K562 (cell line): ENCODE data around the gene BLTP3B. TPM values are rescaled to one million over a fixed set of nuclear protein-coding genes. Genes with fewer than 3 reads are reported as not detected.

Experiments
- BMI1 ChIP-seq: fragments of 150-350 bp; IDR thresholded peaks from 2 replicates; pipeline ENCODE4 v1.6.1; 2014; ENCODE audit warnings: low read length
- CCAR2 ChIP-seq: fragments of 200-400 bp; formaldehyde crosslinking; IDR thresholded peaks from 2 replicates; pipeline ENCODE4 v1.6.1; 2017; ENCODE audit warnings: mild to moderate bottlenecking, low read depth, low read length
- FOS ChIP-seq: IDR thresholded peaks from 3 replicates; pipeline ENCODE4 v1.6.1; 2011; ENCODE audit not compliant: insufficient read length; ENCODE audit errors: extremely low read depth
- HDAC1 ChIP-seq, 2 experiments: fragments of 450-650 bp; IDR thresholded peaks; 2 replicates each; pipeline ENCODE4 v1.6.1; 2016 to 2017; ENCODE audit warnings: inconsistent platforms in 1 of 2, mild to moderate bottlenecking in 1 of 2, moderate library complexity in 1 of 2
- NFATC3 ChIP-seq: fragments of 450-650 bp; IDR thresholded peaks from 2 replicates; pipeline ENCODE4 v1.6.1; 2017; ENCODE audit warnings: mild to moderate bottlenecking
- POLR2A ChIP-seq: fragments of 450-650 bp; conservative IDR thresholded peaks from 2 replicates; pipeline ENCODE4 v1.6.1; 2016
- POLR2AphosphoS5 ChIP-seq: IDR thresholded peaks from 2 replicates; pipeline ENCODE4 v1.6.1; 2011; ENCODE audit warnings: mild to moderate bottlenecking, low read depth, low read length, moderate library complexity; ENCODE audit not compliant: control insufficient read depth, insufficient read depth
- RAD51 ChIP-seq: fragments of 450-650 bp; IDR thresholded peaks from 2 replicates; pipeline ENCODE4 v1.7.1; 2016; ENCODE audit warnings: low read depth, mild to moderate bottlenecking, borderline replicate concordance
- SIN3A ChIP-seq, 2 experiments: fragments of 150-350 bp in 1 of 2; IDR thresholded peaks; 2 replicates each; pipeline ENCODE4 v1.6.1; 2011 to 2016; ENCODE audit warnings: borderline replicate concordance in 2 of 2, low read depth in 2 of 2, low read length in 2 of 2, mild to moderate bottlenecking in 2 of 2, moderate library complexity in 2 of 2; ENCODE audit not compliant: control insufficient read depth in 1 of 2
- SMAD1 ChIP-seq: fragments of 150-350 bp; IDR thresholded peaks from 2 replicates; pipeline ENCODE4 v1.6.1; 2014; ENCODE audit warnings: low read length, low read depth; ENCODE audit not compliant: partially characterized antibody
- TEAD4 ChIP-seq, 2 experiments: sonication (generic) in 1 of 2; formaldehyde crosslinking in 1 of 2; IDR thresholded peaks; 2 replicates each; pipeline versions ENCODE4 v1.6.1 to v1.8.0; 2012 to 2022; ENCODE audit warnings: borderline replicate concordance in 1 of 2, inconsistent platforms in 1 of 2, low read length in 1 of 2, mild to moderate bottlenecking in 1 of 2, missing genetic modification reagents in 1 of 2
- ZNF766 ChIP-seq: fragments of 200-800 bp; sonication (Bioruptor generic); conservative IDR thresholded peaks from 2 replicates; pipeline ENCODE4 v1.6.1; 2016; ENCODE audit warnings: missing genetic modification characterization, missing compliant biosample characterization
- polyA plus RNA-seq, 8 experiments: library from polyadenylated mRNA; depleted of rRNA in 4 of 8; stranded (reverse) in 5 of 8; unstranded in 3 of 8; fragments of >200 nt; fragmentation: Nextera tagmentation in 2 of 8; fragmentation: Illumina TruSeq in 1 of 8; extraction: Ambion mirVana in 2 of 8; extraction: Trizol in 1 of 8; gene quantifications; 2 replicates each; pipeline versions ENCODE4 v1.2.1 to v1.2.3, GENCODE V29; 2011 to 2014; ENCODE audit warnings: inconsistent platforms in 1 of 8, missing spikeins in 1 of 8
- total RNA-seq, 7 experiments: library from RNA; depleted of rRNA in 6 of 7; stranded (reverse); fragments of >200 nt in 6 of 7; fragmentation: Illumina TruSeq in 2 of 7; extraction: Trizol in 2 of 7; gene quantifications; 2 replicates each; pipeline versions ENCODE4 v1.2.1 to v1.2.3, GENCODE V29; 2011 to 2021; ENCODE audit warnings: low replicate concordance in 1 of 7
- TF ChIP-seq, protein P1 (sequence below): fragments of 450-650 bp; IDR thresholded peaks from 2 replicates; pipeline ENCODE4 v1.6.1; 2016; ENCODE audit warnings: mild to moderate bottlenecking, moderate library complexity
- TF ChIP-seq, protein P2 (sequence below), 2 experiments: fragments of 450-650 bp in 1 of 2; sonication (generic) in 1 of 2; formaldehyde crosslinking in 1 of 2; IDR thresholded peaks in 1 of 2; conservative IDR thresholded peaks in 1 of 2; 2 replicates each; pipeline versions ENCODE4 v1.6.1 to v1.8.1; 2016 to 2023; ENCODE audit warnings: mild to moderate bottlenecking in 2 of 2, moderate library complexity in 2 of 2, inconsistent platforms in 1 of 2, missing genetic modification reagents in 1 of 2
- TF ChIP-seq, protein P3 (sequence below): fragments of 450-650 bp; IDR thresholded peaks from 2 replicates; pipeline ENCODE4 v1.6.1; 2016; ENCODE audit warnings: missing biosample characterization, missing genetic modification characterization

The BLTP3B gene
- total and polyA plus RNA-seq, 9 of the 15 experiments (the other 6 are each of a cell fraction or from before 2014, with no cell fraction given) = 3.9 to 27.4 (median 19.7) TPM

DNA sequence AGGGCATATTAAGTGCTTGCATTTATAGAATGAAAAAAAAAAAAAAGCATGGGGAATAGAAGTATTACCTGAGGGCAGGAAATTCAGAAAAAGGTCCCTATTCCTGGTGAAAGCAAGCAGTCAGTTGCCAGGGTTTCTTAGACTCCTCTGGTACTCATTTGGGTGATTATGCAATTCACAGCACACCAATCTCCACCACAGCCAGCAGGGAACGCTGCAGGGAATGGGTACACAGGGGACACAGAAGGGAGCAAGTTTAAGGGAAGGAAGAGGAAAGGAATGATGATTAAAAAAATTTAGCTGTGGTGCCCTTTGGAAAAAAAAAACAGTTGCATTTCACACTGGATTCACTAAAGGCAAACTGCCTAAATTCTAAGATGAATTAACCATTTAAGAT is 14.2 kb downstream of the BLTP3B start (continued):
- TF ChIP-seq, protein P1, sequence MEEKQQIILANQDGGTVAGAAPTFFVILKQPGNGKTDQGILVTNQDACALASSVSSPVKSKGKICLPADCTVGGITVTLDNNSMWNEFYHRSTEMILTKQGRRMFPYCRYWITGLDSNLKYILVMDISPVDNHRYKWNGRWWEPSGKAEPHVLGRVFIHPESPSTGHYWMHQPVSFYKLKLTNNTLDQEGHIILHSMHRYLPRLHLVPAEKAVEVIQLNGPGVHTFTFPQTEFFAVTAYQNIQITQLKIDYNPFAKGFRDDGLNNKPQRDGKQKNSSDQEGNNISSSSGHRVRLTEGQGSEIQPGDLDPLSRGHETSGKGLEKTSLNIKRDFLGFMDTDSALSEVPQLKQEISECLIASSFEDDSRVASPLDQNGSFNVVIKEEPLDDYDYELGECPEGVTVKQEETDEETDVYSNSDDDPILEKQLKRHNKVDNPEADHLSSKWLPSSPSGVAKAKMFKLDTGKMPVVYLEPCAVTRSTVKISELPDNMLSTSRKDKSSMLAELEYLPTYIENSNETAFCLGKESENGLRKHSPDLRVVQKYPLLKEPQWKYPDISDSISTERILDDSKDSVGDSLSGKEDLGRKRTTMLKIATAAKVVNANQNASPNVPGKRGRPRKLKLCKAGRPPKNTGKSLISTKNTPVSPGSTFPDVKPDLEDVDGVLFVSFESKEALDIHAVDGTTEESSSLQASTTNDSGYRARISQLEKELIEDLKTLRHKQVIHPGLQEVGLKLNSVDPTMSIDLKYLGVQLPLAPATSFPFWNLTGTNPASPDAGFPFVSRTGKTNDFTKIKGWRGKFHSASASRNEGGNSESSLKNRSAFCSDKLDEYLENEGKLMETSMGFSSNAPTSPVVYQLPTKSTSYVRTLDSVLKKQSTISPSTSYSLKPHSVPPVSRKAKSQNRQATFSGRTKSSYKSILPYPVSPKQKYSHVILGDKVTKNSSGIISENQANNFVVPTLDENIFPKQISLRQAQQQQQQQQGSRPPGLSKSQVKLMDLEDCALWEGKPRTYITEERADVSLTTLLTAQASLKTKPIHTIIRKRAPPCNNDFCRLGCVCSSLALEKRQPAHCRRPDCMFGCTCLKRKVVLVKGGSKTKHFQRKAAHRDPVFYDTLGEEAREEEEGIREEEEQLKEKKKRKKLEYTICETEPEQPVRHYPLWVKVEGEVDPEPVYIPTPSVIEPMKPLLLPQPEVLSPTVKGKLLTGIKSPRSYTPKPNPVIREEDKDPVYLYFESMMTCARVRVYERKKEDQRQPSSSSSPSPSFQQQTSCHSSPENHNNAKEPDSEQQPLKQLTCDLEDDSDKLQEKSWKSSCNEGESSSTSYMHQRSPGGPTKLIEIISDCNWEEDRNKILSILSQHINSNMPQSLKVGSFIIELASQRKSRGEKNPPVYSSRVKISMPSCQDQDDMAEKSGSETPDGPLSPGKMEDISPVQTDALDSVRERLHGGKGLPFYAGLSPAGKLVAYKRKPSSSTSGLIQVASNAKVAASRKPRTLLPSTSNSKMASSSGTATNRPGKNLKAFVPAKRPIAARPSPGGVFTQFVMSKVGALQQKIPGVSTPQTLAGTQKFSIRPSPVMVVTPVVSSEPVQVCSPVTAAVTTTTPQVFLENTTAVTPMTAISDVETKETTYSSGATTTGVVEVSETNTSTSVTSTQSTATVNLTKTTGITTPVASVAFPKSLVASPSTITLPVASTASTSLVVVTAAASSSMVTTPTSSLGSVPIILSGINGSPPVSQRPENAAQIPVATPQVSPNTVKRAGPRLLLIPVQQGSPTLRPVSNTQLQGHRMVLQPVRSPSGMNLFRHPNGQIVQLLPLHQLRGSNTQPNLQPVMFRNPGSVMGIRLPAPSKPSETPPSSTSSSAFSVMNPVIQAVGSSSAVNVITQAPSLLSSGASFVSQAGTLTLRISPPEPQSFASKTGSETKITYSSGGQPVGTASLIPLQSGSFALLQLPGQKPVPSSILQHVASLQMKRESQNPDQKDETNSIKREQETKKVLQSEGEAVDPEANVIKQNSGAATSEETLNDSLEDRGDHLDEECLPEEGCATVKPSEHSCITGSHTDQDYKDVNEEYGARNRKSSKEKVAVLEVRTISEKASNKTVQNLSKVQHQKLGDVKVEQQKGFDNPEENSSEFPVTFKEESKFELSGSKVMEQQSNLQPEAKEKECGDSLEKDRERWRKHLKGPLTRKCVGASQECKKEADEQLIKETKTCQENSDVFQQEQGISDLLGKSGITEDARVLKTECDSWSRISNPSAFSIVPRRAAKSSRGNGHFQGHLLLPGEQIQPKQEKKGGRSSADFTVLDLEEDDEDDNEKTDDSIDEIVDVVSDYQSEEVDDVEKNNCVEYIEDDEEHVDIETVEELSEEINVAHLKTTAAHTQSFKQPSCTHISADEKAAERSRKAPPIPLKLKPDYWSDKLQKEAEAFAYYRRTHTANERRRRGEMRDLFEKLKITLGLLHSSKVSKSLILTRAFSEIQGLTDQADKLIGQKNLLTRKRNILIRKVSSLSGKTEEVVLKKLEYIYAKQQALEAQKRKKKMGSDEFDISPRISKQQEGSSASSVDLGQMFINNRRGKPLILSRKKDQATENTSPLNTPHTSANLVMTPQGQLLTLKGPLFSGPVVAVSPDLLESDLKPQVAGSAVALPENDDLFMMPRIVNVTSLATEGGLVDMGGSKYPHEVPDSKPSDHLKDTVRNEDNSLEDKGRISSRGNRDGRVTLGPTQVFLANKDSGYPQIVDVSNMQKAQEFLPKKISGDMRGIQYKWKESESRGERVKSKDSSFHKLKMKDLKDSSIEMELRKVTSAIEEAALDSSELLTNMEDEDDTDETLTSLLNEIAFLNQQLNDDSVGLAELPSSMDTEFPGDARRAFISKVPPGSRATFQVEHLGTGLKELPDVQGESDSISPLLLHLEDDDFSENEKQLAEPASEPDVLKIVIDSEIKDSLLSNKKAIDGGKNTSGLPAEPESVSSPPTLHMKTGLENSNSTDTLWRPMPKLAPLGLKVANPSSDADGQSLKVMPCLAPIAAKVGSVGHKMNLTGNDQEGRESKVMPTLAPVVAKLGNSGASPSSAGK = no peak
- TF ChIP-seq BMI1 (no peak), FOS (no peak), POLR2A (no peak), CCAR2 (no peak), ZNF766 (CRISPR knock-in tag) (0 out of 2 replicates have a peak, but pooled peaks have one; percentile 59), HDAC1 (IDR thresholded peaks at IDR 0.05) (no peak), TEAD4 (IDR thresholded peaks at IDR 0.05; ENCODE audit: low read length) (no peak), TEAD4 (CRISPR knock-in tag; IDR thresholded peaks at IDR 0.05; ENCODE audit: borderline replicate concordance) (no peak), SMAD1 (peak; percentile 59), POLR2AphosphoS5 (no peak), RAD51 (no peak), SIN3A (IDR thresholded peaks at IDR 0.05; ENCODE audit: borderline replicate concordance in 2 of 2, control insufficient read depth in 1 of 2, low read depth in 2 of 2, low read length in 2 of 2) (no peak), NFATC3 (no peak)
- TF ChIP-seq, protein P2, sequence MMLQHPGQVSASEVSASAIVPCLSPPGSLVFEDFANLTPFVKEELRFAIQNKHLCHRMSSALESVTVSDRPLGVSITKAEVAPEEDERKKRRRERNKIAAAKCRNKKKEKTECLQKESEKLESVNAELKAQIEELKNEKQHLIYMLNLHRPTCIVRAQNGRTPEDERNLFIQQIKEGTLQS (IDR thresholded peaks at IDR 0.05) = peak; percentile 70
- TF ChIP-seq, protein P2 (CRISPR knock-in tag; conservative IDR thresholded peaks at IDR 0.05) = no peak
- TF ChIP-seq, protein P3, sequence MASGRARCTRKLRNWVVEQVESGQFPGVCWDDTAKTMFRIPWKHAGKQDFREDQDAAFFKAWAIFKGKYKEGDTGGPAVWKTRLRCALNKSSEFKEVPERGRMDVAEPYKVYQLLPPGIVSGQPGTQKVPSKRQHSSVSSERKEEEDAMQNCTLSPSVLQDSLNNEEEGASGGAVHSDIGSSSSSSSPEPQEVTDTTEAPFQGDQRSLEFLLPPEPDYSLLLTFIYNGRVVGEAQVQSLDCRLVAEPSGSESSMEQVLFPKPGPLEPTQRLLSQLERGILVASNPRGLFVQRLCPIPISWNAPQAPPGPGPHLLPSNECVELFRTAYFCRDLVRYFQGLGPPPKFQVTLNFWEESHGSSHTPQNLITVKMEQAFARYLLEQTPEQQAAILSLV = 0 out of 2 replicates have a peak, but pooled peaks have one; percentile 34
